Measurements from ENCODE around the gene SDK2. TPM values are rescaled to one million over a fixed set of nuclear protein-coding genes. Genes with fewer than 3 reads are reported as not detected.

The SDK2 gene
- polyA plus RNA-seq, 1 of the 3 experiments (the other 2 are of a cell fraction), result 0.02 TPM

DNA sequence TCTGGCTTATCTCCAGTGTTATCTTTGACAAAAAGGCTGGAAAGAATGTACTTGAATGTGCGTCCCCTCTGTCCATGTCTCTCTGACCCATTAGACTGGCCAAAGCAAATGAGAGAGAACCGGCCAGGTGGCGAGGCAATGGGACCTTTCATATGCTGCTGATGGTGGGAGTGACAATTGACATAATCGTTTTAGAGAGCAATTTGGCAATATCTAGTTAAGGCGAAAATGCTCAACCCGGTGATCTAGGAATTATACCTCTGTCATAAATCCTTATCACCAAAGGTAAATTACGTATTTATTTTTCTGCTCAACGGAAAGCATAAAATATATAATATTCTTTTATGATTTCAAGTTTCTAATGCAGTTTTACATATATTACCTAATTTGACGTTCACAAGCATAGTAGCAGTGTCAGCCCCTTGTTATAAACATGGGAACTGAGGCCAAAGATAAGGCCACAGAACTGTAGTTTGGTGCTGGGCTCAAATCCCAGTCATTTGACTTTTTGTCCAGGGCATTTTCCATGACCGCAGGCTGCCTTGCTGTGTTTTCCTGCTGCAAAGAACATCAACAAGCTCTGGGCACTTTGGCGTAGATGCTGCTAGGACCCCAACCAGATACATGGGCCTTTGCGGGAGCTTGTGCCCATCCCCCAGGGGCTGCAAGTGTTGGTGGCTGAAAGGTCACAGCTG is 14.7 kb upstream of the SDK2 start:
- 59% methylated on average over 12 of the region's 12 CpGs for WGBS (ENCODE audit: low lambda C conversion rate)
- ChIA-PET CTCF (interaction anchor here (0.8 to 6.1 kb wide), 6 partner anchors 8 to 517 kb away, joined by 3 to 35 read pairs (median 4); no protein-coding TSS in a partner anchor), POLR2A (no interaction called here)
- Histone ChIP-seq H3K27ac (ENCODE audit: low read depth in 2 of 2, low read length in 1 of 2) (no peak overlapping the region), H4K20me1 (ENCODE audit: insufficient read depth) (no peaks in the 10 kb centered on the region), H3K79me2 (ENCODE audit: insufficient read depth) (no peaks in the 10 kb centered on the region), H3K27me3 (ENCODE audit: insufficient read depth) (no peaks in the 10 kb centered on the region), H2AFZ (ENCODE audit: low read depth) (no peak overlapping the region), H3K4me3 (ENCODE audit: low read depth in 2 of 2, low read length in 1 of 2) (no peak overlapping the region), H3K4me2 (no peak overlapping the region), H3K9ac (no peak overlapping the region), H3K9me3 (no peaks in the 10 kb centered on the region; the same call in 1 of the 2 replicates), H3K9me2 (no peaks in the 10 kb centered on the region), H3F3A (replicated peaks; ENCODE audit: insufficient read depth) (no peaks in the 10 kb centered on the region), H3K36me3 (replicated peaks in 1 of 2; ENCODE audit: control insufficient read depth in 1 of 2, insufficient read depth in 2 of 2, low read length in 1 of 2) (no peaks in the 10 kb centered on the region), H3K4me1 (ENCODE audit: control insufficient read depth in 1 of 2, insufficient read depth in 2 of 2, low read depth in 1 of 2, low read length in 1 of 2) (no peaks in the 10 kb centered on the region)
- no peak for DNase-seq
- TF ChIP-seq NRF1 (IDR thresholded peaks at IDR 0.05; ENCODE audit: low read depth, low read length) (no peak), EP300 (IDR thresholded peaks at IDR 0.05; ENCODE audit: borderline replicate concordance in 1 of 2, low read depth in 1 of 2, low read length in 1 of 2) (no peak), TAF1 (IDR thresholded peaks at IDR 0.05; ENCODE audit: borderline replicate concordance, low read depth, low read length) (no peak), CHD2 (IDR thresholded peaks at IDR 0.05; ENCODE audit: low read length, partially characterized antibody) (no peak), TCF12 (IDR thresholded peaks at IDR 0.05) (no peak), NFIC (IDR thresholded peaks at IDR 0.05; ENCODE audit: borderline replicate concordance) (no peak), RCOR1 (IDR thresholded peaks at IDR 0.05; ENCODE audit: low read length) (no peak), MXI1 (IDR thresholded peaks at IDR 0.05; ENCODE audit: low read depth, low read length) (no peak)
- TF ChIP-seq, protein P1, sequence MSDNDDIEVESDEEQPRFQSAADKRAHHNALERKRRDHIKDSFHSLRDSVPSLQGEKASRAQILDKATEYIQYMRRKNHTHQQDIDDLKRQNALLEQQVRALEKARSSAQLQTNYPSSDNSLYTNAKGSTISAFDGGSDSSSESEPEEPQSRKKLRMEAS (IDR thresholded peaks at IDR 0.05; ENCODE audit: low read depth), result no peak

DNA sequence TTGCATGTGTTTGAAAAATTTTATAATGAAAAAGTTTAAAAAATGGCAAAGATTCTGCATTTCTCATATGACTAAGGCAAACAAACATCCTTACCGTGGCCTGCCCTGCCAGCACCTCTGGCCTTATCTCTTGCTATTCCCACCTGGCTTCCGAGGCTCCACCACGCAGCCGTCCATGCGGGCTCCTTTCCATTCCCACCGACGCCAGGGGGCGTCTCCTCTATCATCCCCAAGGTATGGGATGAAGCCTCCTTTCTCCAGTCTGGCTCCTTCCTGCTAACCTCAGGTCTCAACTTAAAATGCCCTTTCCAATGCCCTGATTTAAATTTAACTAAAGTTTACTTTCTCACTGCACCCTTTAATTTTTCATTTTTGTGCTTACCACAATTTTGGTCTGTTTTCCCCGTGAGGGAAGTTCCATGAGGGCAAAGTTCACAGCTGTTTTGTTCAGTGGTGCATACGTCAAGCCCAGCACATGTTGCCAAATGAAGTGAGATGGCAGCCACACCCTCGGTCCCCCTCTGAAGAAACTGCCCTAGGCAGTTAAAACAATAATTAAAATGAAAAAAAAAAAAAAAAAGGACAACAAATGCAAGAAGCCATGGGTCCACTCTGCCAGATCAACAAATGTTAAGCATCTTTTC is 13.3 kb upstream of the SDK2 start:
- TF ChIP-seq SMC3 (IDR thresholded peaks at IDR 0.05; ENCODE audit: low read depth, low read length) (peak; percentile 55; the same call in 1 of the 2 replicates), CTCF (IDR thresholded peaks at IDR 0.05) (peak; percentile 27), TAF1 (IDR thresholded peaks at IDR 0.05; ENCODE audit: borderline replicate concordance, low read depth, low read length) (no peak), RAD21 (IDR thresholded peaks at IDR 0.05; ENCODE audit: low read length) (peak; percentile 62), ELF1 (IDR thresholded peaks at IDR 0.05) (no peak), GATA2 (CRISPR knock-in tag; IDR thresholded peaks at IDR 0.05) (no peak)
- H2AFZ ChIP-seq (ENCODE audit: low read depth), result no peak overlapping the region
- H3K27ac ChIP-seq (ENCODE audit: low read depth in 2 of 2, low read length in 1 of 2), result no peak overlapping the region
- H3F3A ChIP-seq (replicated peaks; ENCODE audit: insufficient read depth), result no peaks in the 10 kb centered on the region
- H3K36me3 ChIP-seq (replicated peaks in 1 of 2; ENCODE audit: control insufficient read depth in 1 of 2, insufficient read depth in 2 of 2, low read length in 1 of 2), result no peaks in the 10 kb centered on the region
- POLR2A ChIA-PET, result interaction anchor here (0.7 kb wide), 1 partner anchor 284 kb away, joined by 5 read pairs; no protein-coding TSS in a partner anchor
- DNase-seq, result peak; percentile 70
- H3K79me2 ChIP-seq (ENCODE audit: insufficient read depth), result no peaks in the 10 kb centered on the region
- no peak overlapping the region for H3K9ac ChIP-seq
- H3K9me2 ChIP-seq, result no peaks in the 10 kb centered on the region
- WGBS (ENCODE audit: low lambda C conversion rate), result 34% methylated on average over 11 of the region's 11 CpGs
- H3K27me3 ChIP-seq (ENCODE audit: insufficient read depth), result no peaks in the 10 kb centered on the region
- no peaks in the 10 kb centered on the region for H3K4me1 ChIP-seq (ENCODE audit: control insufficient read depth in 1 of 2, insufficient read depth in 2 of 2, low read depth in 1 of 2, low read length in 1 of 2)
- no peak overlapping the region for H3K4me2 ChIP-seq
- no peak overlapping the region for H3K4me3 ChIP-seq (ENCODE audit: low read depth in 2 of 2, low read length in 1 of 2)
- no peaks in the 10 kb centered on the region for H4K20me1 ChIP-seq (ENCODE audit: insufficient read depth)
- CTCF ChIA-PET, result interaction anchor here (0.7 to 6.1 kb wide), 7 partner anchors 12 to 258 kb away, joined by 3 to 35 read pairs (median 3); no protein-coding TSS in a partner anchor
- H3K9me3 ChIP-seq, result no peaks in the 10 kb centered on the region; the same call in 1 of the 2 replicates
